Mammary epithelial cell (primary cell): ENCODE results near the gene MID2.

ENCODE experiments used
- EZH2 ChIP-seq: IDR thresholded peaks from 2 replicates; pipeline ENCODE4 v1.6.1; 2012; ENCODE audit warnings: low read length, inconsistent platforms, borderline replicate concordance
- TF ChIP-seq, protein P1 (sequence below), 2 donors: IDR thresholded peaks in 1 of 2; conservative IDR thresholded peaks in 1 of 2; 2 replicates each; pipeline ENCODE4 v1.5.1; 2011 to 2012; ENCODE audit warnings: inconsistent platforms in 2 of 2, low read length in 2 of 2, mild to moderate bottlenecking in 2 of 2, control low read depth in 1 of 2, low read depth in 1 of 2; ENCODE audit not compliant: insufficient read depth in 1 of 2; ENCODE audit errors: extremely low read depth in 1 of 2

DNA sequence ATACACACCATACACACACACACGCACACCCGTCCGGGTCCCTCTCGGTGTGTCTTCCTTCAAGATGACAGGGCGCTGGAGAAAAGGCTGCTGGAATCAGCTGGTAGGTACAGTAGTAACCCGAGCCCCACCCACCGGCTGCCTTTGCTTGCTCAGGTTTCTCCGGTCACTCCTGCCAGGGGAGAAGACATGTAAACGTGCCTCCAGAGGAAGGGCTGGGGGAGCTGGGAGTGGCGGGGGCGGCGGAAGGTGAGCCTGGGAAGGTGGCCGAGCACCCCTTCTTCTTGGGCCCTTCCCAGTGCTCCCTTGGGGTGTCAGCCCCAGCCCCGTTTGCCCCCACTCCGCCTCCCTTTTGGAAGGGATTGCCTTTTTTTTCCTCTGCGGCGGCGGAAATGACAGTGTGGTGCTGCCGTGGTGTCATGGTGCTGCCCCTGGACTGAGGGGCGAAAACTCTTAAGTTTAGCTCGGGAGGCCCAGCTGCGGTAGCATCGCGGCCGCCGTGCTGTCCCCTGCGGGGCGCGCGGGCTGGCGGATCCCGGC lies at the start of gene MID2:
- TF ChIP-seq, protein P1, sequence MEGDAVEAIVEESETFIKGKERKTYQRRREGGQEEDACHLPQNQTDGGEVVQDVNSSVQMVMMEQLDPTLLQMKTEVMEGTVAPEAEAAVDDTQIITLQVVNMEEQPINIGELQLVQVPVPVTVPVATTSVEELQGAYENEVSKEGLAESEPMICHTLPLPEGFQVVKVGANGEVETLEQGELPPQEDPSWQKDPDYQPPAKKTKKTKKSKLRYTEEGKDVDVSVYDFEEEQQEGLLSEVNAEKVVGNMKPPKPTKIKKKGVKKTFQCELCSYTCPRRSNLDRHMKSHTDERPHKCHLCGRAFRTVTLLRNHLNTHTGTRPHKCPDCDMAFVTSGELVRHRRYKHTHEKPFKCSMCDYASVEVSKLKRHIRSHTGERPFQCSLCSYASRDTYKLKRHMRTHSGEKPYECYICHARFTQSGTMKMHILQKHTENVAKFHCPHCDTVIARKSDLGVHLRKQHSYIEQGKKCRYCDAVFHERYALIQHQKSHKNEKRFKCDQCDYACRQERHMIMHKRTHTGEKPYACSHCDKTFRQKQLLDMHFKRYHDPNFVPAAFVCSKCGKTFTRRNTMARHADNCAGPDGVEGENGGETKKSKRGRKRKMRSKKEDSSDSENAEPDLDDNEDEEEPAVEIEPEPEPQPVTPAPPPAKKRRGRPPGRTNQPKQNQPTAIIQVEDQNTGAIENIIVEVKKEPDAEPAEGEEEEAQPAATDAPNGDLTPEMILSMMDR (conservative IDR thresholded peaks at IDR 0.05 in 1 of 2, IDR thresholded peaks at IDR 0.05 in 1 of 2; ENCODE audit: extremely low read depth in 1 of 2, insufficient read depth in 1 of 2, low read depth in 1 of 2, low read length in 2 of 2): no peak
- TF ChIP-seq EZH2: no peak
